ENCODE results near the gene NCKAP5. TPM values are rescaled to one million over a fixed set of nuclear protein-coding genes. Genes with fewer than 3 reads are reported as not detected.
"Not testable (repeated sequence)": the region's sequence is repeated elsewhere in the genome, so short reads cannot be mapped to it uniquely, and the experiment has no call there.

NCKAP5 gene
- total and polyA plus RNA-seq, 10 donors: 0.39 to 6.0 (median 3.3) TPM

- TF ChIP-seq, protein P1, sequence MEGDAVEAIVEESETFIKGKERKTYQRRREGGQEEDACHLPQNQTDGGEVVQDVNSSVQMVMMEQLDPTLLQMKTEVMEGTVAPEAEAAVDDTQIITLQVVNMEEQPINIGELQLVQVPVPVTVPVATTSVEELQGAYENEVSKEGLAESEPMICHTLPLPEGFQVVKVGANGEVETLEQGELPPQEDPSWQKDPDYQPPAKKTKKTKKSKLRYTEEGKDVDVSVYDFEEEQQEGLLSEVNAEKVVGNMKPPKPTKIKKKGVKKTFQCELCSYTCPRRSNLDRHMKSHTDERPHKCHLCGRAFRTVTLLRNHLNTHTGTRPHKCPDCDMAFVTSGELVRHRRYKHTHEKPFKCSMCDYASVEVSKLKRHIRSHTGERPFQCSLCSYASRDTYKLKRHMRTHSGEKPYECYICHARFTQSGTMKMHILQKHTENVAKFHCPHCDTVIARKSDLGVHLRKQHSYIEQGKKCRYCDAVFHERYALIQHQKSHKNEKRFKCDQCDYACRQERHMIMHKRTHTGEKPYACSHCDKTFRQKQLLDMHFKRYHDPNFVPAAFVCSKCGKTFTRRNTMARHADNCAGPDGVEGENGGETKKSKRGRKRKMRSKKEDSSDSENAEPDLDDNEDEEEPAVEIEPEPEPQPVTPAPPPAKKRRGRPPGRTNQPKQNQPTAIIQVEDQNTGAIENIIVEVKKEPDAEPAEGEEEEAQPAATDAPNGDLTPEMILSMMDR (IDR thresholded peaks at IDR 0.05 in 8 of 11, conservative IDR thresholded peaks at IDR 0.05 in 3 of 11): no peak
- no peak for TF ChIP-seq POLR2AphosphoS5 (IDR thresholded peaks at IDR 0.05)
- no peak for TF ChIP-seq POLR2A (IDR thresholded peaks at IDR 0.05)
- no peak for DNase-seq
Measured at GRCh38 chr2:132815516-132815915, 752.7 kb downstream of the NCKAP5 start.

DNA sequence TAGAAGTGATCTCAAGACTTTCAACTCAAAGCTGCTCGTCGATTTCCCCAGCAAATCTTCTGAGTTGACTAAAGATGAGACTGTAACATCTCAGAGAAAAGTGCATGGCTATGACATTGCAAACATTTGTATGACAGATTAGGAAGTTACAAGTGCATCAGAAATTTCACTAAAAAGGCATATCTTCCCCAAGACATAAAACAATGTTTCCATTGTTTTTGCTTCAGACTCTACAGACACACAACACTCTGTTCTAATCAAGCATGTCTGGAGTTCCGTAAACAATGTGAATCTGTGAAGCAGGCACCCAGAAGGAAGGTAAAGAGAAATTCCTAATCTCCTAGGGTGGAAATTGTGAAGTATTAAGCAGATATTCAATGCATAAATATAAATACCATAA, 753.6 kb downstream of the NCKAP5 start:
- intact Hi-C loops (cut with DNase I; ENCODE audit: low total_unique reads): no loop called here
- Histone ChIP-seq H3K36me3 (no peaks in the 10 kb centered on the region), H3K27ac (no peak overlapping the region), H3K27me3 (replicated peaks in 1 of 7) (no peaks in the 10 kb centered on the region), H3K4me3 (no peak overlapping the region), H3K4me1 (no peaks in the 10 kb centered on the region), H3K9me3 (peaks cover 0 to 21% (median 0%) of the 10 kb centered on the region in 8 donors)
- no peak for DNase-seq
- TF ChIP-seq POLR2A (IDR thresholded peaks at IDR 0.05) (no peak), POLR2AphosphoS5 (IDR thresholded peaks at IDR 0.05) (no peak)
- TF ChIP-seq, protein P1 (IDR thresholded peaks at IDR 0.05 in 8 of 11, conservative IDR thresholded peaks at IDR 0.05 in 3 of 11): no peak
- WGBS, 5 donors: 79 to 84% (median 81%) methylated on average over 3 of the region's 3 CpGs

More at GRCh38 chr2:132815516-132815915, 752.7 kb downstream of the NCKAP5 start:
- H3K27ac ChIP-seq: no peak overlapping the region
- H3K36me3 ChIP-seq: no peaks in the 10 kb centered on the region
- intact Hi-C loops (cut with DNase I; ENCODE audit: low total_unique reads): no loop called here
- H3K27me3 ChIP-seq (replicated peaks in 1 of 7): no peaks in the 10 kb centered on the region
- no peaks in the 10 kb centered on the region for H3K4me1 ChIP-seq
- H3K4me3 ChIP-seq: no peak overlapping the region
- H3K9me3 ChIP-seq: peaks cover 0 to 14% (median 0%) of the 10 kb centered on the region in 8 donors
- WGBS, 5 donors: 78 to 87% (median 80%) methylated on average over 2 of the region's 2 CpGs

DNA sequence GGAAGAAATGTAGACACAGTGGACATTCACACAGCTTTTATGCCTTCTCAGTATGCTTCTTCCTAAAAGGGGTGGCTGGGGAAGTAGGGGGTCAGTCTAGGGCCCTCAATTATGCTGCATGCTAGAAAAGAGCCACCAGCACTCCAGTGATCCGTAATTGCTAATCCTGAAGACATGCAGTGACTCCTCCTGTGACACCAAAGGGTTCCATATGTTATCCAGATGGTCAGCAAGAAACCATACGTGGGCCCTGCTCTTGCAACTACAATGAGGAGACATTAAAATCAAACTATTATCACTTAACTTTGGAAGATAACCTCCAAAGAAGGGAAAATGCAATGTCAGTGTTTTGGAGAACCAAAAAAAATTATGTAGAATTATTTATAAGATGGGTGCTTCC, 754.8 kb downstream of the NCKAP5 start:
- DNase-seq: no peak
- H3K27me3 ChIP-seq (replicated peaks in 1 of 7): no peaks in the 10 kb centered on the region
- 56 to 83% (median 67%) methylated on average over 2 of the region's 2 CpGs for WGBS, 5 donors
- H3K4me3 ChIP-seq: no peak overlapping the region
- H3K36me3 ChIP-seq: no peaks in the 10 kb centered on the region
- intact Hi-C loops (cut with DNase I; ENCODE audit: low total_unique reads): no loop called here
- peaks cover 0 to 24% (median 0%) of the 10 kb centered on the region in 8 donors for H3K9me3 ChIP-seq
- TF ChIP-seq POLR2AphosphoS5 (IDR thresholded peaks at IDR 0.05) (no peak), POLR2A (IDR thresholded peaks at IDR 0.05) (no peak)
- TF ChIP-seq, protein P1 (IDR thresholded peaks at IDR 0.05 in 8 of 11, conservative IDR thresholded peaks at IDR 0.05 in 3 of 11): no peak
- H3K27ac ChIP-seq: no peak overlapping the region
- no peaks in the 10 kb centered on the region for H3K4me1 ChIP-seq

GRCh38 chr2:132811148-132811915, 756.9 kb downstream of the NCKAP5 start:
- no peak overlapping the region for H3K4me3 ChIP-seq
- no peak for DNase-seq
- no peak overlapping the region for H3K27ac ChIP-seq
- H3K9me3 ChIP-seq: peaks cover 0 to 42% (median 11%) of the 10 kb centered on the region in 8 donors
- H3K36me3 ChIP-seq: no peaks in the 10 kb centered on the region
- WGBS, 5 donors: 71 to 76% (median 75%) methylated on average over 7 to 9 of the region's 9 CpGs
- no peaks in the 10 kb centered on the region for H3K4me1 ChIP-seq
- TF ChIP-seq, protein P1 (IDR thresholded peaks at IDR 0.05 in 8 of 11, conservative IDR thresholded peaks at IDR 0.05 in 3 of 11): no peak
- no peak for TF ChIP-seq POLR2A (IDR thresholded peaks at IDR 0.05)
- no peak for TF ChIP-seq POLR2AphosphoS5 (IDR thresholded peaks at IDR 0.05)
- no peaks in the 10 kb centered on the region for H3K27me3 ChIP-seq (replicated peaks in 1 of 7)
- intact Hi-C loops (cut with DNase I; ENCODE audit: low total_unique reads): no loop called here

- intact Hi-C loops (cut with DNase I; ENCODE audit: low total_unique reads); DNase-seq: not testable (repeated sequence)
Measured at GRCh38 chr2:132809962-132810361, 758.3 kb downstream of the NCKAP5 start.

More at GRCh38 chr2:132809962-132810361, 758.3 kb downstream of the NCKAP5 start:
- H3K27ac ChIP-seq; H3K36me3 ChIP-seq; H3K4me3 ChIP-seq; H3K27me3 ChIP-seq (replicated peaks in 1 of 7); H3K4me1 ChIP-seq: not testable (repeated sequence)
- WGBS, 5 donors: 62 to 82% (median 76%) methylated on average over 1 of the region's 1 CpG
- H3K9me3 ChIP-seq: peaks cover 0 to 46% (median 13%) of the 10 kb centered on the region in 8 donors

Data from spleen (tissue), 11 donors.